HG03457 (cell line): ENCODE results near the gene PERP.
"Not testable (repeated sequence)": the region's sequence is repeated elsewhere in the genome, so short reads cannot be mapped to it uniquely, and the experiment has no call there.

Experiments used
- ATAC-seq: cut with Tn5 transposase; IDR thresholded peaks from one replicate; pipeline ENCODE4 v1.9.1; 2021; ENCODE audit warnings: moderate number of reproducible peaks; ENCODE audit not compliant: unreplicated experiment

Gene PERP

GRCh38 chr6:138107078-138107751 lies at the start of gene PERP:
Gene PERP, minus strand, starts transcription at chr6:138107419. Its CDS starts 79 bp downstream, at chr6:138107340.
- no peak for ATAC-seq

DNA sequence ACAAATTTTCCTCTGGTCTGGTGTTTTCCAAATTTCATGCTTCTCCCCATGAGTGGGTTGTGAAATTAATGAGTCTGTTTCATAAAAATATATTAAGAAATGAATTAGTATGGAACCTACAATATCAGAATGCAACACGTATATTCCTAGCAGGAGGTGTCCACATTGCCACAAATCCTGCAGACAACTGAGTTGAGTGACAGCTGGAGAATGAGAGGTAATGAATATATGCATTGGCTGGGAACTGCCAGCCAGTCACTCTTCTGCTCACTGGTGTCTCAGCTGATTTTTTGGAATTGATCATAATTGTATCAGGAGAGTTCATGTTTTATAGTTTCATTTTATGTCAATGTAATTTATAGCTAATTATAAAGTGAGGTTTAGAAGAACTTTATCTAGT lies 48.2 kb upstream of the PERP start:
- no peak for ATAC-seq

- no peak for ATAC-seq
Observed at GRCh38 chr6:138146544-138146943, 39.3 kb upstream of the PERP start.

DNA sequence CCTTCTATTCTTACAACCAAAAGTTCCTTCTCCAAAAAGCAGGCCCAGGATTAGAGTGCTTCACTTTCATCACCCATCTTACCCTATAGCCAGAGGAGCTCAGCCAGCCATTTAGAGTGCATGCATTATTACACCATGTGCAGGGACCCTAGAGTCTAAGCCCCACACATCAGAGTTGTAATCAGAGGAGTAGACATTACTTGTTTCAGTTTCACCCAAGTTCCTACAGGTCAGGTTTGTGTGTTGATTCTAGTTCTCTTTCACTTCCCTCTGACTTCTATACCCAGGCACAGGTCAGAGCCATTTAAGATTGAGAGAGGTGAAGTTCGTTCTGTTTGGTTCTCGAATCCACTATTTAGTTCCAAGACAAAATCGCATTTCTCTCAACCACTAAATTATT lies 38.2 kb upstream of the PERP start:
- ATAC-seq, result no peak

DNA sequence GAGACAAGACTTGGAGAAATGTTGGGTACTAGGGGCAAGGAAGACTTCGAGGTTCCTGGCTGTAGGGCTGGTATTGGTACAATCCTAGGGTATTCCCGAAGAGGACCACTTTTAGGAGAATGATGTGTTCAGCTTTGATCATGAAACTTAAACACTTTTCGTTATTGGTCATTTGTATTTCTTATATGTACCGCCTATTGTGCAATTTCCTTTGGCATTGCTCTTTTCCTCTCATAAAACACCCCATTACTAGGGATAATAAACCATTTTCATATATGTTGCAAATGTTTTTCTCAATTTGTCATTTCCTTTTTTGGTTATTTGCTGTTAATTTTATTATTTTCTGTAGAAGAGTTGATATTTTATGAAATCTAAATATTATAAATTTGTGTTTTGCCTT lies 35.6 kb upstream of the PERP start:
- no peak for ATAC-seq

DNA sequence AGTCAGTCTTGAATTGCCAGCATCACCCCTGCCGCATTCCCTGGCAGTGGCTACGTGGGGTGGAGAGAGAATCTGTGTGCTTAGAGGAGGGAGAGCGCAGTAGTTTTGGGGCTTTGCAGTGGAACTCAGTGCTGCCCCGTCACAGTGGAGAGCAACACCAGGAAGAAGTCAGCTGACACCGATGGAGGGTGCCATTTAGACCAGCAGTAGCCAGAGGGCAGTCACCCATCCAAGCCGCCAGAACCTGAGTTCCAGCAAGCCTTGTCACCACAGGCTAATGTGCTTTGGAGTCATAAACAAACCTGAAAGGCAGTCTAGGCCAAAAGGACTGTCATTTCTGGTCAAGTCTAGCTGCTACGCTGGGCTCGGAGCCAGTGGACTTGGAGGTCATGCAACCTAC lies 22.0 kb upstream of the PERP start:
- no peak for ATAC-seq

DNA sequence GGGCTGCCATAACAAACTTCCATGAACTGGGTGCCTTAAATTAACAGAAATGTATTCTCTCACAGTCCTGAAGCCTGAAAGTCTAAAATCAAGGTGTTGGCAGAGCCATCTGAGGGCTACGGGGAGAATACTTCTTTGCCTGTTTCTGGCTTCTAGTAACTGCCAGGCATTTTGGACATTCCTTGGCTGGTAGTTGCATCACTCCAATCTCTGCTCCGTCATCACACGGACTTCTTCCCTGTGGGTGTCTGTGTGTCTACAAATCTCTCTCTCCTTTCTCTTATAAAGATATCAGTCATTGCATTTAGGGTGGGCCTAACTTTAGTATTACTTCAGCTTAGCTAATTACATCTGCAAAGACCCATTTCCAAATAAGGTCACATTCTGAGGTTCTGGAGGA lies 20.9 kb upstream of the PERP start:
- no peak for ATAC-seq

GRCh38 chr6:138124096-138124495 lies 16.9 kb upstream of the PERP start:
- no peak for ATAC-seq

DNA sequence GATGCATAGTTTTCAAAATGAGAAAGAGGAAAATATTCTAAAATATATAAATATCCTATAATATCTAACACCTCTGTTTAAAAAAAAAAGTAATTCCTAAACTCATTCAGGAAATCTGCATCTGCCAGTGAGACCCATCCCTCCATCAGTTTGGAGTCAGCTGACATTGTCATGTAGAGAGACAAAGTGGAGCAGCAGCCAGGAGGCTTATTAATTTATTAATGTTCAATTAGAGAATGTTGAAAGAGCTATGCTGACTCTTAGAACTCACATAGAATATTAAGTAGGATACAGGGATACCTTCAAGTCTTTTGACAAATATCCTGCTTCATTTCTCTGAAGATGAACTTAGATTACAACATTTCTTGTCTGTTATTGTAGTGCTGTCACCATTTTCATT lies 12.8 kb upstream of the PERP start:
- no peak for ATAC-seq

- not testable (repeated sequence) for ATAC-seq
Observed at GRCh38 chr6:138119229-138119628, 12.0 kb upstream of the PERP start.

DNA sequence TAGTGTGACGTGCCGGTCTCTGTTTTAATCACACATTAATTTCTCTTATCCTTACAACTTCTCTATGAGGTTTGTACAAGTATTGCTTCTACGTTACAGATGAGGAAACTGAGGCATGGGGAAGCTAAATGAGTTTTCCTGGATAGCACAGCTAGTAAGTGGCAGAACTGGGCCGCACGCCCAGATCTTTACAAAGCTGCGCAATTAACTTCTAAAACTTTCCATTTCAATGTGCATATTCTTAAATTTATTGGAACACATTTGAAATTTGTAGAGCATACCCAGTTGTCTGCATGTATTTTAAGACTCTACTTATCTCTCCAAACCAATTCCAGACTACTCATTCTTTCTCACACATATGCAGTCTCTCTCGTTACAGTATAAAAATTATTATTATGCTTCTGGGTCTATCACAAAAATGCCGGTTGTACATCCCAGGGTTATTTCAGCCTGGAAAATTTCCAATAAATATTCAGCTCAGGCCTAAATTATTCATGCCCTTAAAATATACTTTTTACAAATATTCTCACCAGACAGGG lies 10.2 kb upstream of the PERP start:
- ATAC-seq, result no peak

DNA sequence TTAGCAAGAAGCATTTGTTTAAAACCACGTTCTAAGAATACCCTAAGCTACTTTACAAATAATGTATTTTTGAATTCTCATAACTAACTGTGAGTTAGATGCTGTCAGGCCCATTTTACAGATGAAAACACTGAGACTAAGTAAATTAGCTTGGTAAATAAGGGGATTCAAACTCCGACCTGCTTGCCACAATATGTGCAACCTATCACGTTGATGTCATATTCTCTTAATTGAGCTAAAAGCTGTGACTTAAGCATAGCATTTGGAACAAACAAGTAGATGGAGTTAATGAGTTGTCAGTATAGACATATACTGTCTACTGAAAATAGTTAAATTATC lies 9.4 kb upstream of the PERP start:
- ATAC-seq, result no peak

DNA sequence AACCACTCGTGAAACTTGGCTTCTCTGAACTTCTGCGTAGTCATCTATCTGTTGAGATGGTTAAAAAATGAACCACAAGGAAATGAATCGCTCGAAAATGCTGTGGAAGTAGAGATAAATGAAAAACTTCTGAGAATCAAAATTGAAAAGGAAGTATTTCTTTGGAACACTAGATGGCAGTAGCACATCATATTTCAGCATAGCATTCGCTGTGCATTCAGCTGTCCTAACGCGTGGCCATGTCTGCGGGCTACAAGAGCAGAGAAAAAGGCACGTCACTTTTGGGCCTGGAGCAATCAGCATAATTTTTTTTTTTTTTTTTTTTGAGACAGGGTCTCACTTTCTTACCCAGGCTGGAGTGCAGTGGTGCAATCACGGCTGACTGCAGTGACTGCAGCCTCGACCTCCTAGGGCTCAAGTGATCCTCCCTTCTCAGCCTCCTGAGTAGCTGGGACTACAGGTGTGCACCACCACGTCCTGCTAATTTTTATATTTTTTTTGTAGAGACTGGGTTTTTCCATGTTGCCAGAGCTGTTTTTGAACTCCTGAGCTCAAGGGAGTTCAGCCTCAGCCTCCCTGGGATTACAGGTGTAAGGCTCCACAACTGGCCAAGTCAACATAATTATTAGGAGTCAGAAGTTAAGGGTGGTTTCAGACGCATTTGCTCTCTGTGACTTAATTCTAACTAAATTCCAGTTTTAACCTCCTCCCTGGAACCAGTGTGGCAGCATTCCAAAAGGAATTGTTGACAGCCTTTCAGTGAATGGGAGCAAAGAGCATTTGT lies 8.8 kb upstream of the PERP start:
- ATAC-seq, result no peak

GRCh38 chr6:138115201-138115600 lies 8.0 kb upstream of the PERP start:
- ATAC-seq, result no peak

DNA sequence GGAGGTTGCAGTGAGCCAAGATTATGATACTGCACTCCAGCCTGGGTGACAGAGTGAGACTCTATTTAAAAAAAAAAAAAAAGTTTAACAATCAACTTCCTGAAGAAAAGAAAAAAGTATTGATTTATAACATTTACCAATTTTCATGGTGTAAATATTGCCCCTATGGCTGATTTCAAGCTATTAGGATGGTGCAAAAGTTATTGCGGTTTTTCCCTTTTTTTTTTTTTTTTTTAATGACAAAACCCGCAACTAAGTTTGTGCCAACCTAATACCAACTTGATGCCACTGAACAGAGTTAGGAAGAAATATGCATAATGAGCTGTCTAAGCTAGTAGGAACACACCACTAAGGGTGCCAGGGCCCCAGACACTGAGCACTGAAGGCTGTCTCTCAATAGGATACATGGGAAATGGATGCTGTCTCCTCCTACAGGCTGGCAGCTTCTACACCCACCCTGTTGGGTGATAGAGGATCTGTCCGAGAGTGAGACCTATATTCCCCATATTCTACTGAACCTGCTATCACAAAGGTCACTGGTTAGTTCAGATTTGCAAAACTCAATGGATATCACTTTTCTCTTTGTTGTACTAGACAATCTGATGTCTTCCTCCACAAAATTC lies 6.5 kb upstream of the PERP start:
- ATAC-seq, result no peak

DNA sequence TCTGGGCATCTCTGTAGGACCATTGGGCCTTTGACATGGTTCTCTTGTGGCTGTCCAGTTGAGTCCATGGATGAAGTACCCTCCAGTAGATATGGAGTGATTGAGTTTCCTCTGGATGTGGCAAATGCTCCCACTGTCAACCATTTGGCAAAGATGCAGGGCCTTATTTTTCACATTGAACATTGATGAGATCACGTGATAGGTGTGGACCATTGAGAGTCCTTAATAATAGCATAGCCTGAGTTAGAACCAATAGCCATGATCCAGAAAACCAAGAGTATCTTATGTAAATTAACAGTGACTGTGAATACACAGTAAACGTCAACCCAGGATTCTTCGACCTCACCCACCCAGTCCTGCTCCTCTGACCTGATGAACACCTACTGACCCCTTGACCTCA lies 3.0 kb upstream of the PERP start:
- ATAC-seq, result no peak

- no peak for ATAC-seq
Observed at GRCh38 chr6:138109042-138109997, 2.1 kb upstream of the PERP start.

GRCh38 chr6:138107752-138108592 lies 753 bp upstream of the PERP start:
- no peak for ATAC-seq

DNA sequence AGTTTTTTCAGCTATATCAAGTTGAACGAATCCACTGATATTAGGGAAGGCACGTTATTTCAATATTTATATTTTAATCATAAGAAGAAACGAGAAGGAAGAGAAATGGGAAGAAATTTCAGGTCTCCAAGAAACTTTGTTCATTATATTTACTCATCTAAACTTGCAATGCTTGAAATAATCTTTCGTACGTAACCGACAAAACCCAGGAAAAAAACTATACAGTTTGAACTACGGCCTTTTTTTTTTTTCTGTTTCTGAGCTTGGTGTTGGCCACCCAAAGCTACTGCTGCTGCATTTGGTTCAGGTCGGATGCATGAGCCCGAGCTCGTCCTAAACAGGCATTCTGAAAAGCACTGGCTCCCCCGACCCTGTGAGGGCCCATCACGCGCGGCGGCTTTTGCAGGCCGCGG lies 548 bp downstream of the PERP start:
- no peak for ATAC-seq
